Gastroesophageal sphincter (tissue), 3 donors: ENCODE results near the gene HK2.

Source experiments
- CTCF ChIP-seq, 4 experiments: fragments of 200-600 bp in 2 of 4; fragments of 450-650 bp in 2 of 4; sonication (generic) in 1 of 4; IDR thresholded peaks; one replicate each; pipeline ENCODE4 v1.5.1; 2017 to 2019; ENCODE audit warnings: antibody characterized with exemption in 4 of 4, mild to moderate bottlenecking in 2 of 4, moderate library complexity in 2 of 4
- EP300 ChIP-seq: sonication (generic); formaldehyde crosslinking; IDR thresholded peaks from one replicate; pipeline ENCODE4 v1.6.1; 2017; ENCODE audit warnings: antibody characterized with exemption, mild to moderate bottlenecking
- POLR2A ChIP-seq, 2 donors: fragments of 450-650 bp; IDR thresholded peaks; one replicate each; pipeline ENCODE4 v1.6.1; 2017; ENCODE audit warnings: antibody characterized with exemption in 2 of 2, mild to moderate bottlenecking in 2 of 2, moderate library complexity in 1 of 2
- POLR2AphosphoS5 ChIP-seq: sonication (generic); formaldehyde crosslinking; IDR thresholded peaks from one replicate; pipeline ENCODE4 v1.6.1; 2017; ENCODE audit warnings: antibody characterized with exemption

GRCh38 chr2:74867841-74868658, 34.1 kb downstream of the HK2 start:
- TF ChIP-seq CTCF (IDR thresholded peaks at IDR 0.05) (no peak), POLR2AphosphoS5 (no peak), POLR2A (IDR thresholded peaks at IDR 0.05) (no peak), EP300 (no peak)
